Mesendoderm (in vitro differentiated cells): ENCODE results near the gene PARP8.

Experiments used
- DNase-seq: peaks from one replicate; pipeline ENCODE4 v3.0.0; 2013
- H2AK5ac ChIP-seq: 2 replicates; pipeline ENCODE4 v1.6.1; 2013; ENCODE audit warnings: low read length, inconsistent platforms
- H2BK120ac ChIP-seq: 2 replicates; pipeline ENCODE4 v1.6.1; 2013; ENCODE audit warnings: low read depth, mild to moderate bottlenecking, low read length, moderate library complexity, mixed read lengths
- H2BK15ac ChIP-seq: replicated peaks from 2 replicates; pipeline ENCODE4 v1.6.1; 2013; ENCODE audit warnings: low read depth, mild to moderate bottlenecking, moderate library complexity
- H2BK5ac ChIP-seq: 2 replicates; pipeline ENCODE4 v1.6.1; 2013; ENCODE audit warnings: low read length, inconsistent platforms
- H3K18ac ChIP-seq: 2 replicates; pipeline ENCODE4 v1.6.1; 2013; ENCODE audit warnings: mild to moderate bottlenecking, low read length, mixed read lengths
- H3K23ac ChIP-seq: one replicate; pipeline ENCODE4 v1.6.1; 2013; ENCODE audit warnings: low read length
- H3K27ac ChIP-seq: 2 replicates; pipeline ENCODE4 v1.5.1; 2013; ENCODE audit warnings: low read depth, mild to moderate bottlenecking, inconsistent platforms, low read length, moderate library complexity
- H3K27me3 ChIP-seq: 2 replicates; pipeline ENCODE4 v1.6.1; 2013; ENCODE audit warnings: low read length, control low read depth, mild to moderate bottlenecking, inconsistent platforms; ENCODE audit not compliant: insufficient read depth, poor library complexity
- H3K36me3 ChIP-seq: 2 replicates; pipeline ENCODE4 v1.6.1; 2013; ENCODE audit warnings: low read length, inconsistent platforms; ENCODE audit not compliant: control insufficient read depth, insufficient read depth
- H3K4ac ChIP-seq: one replicate; pipeline ENCODE4 v1.6.1; 2013; ENCODE audit warnings: low read depth, mild to moderate bottlenecking, low read length, moderate library complexity
- H3K4me1 ChIP-seq: 2 replicates; pipeline ENCODE4 v1.6.1; 2013; ENCODE audit warnings: low read depth, low read length, inconsistent platforms; ENCODE audit not compliant: control insufficient read depth
- H3K4me2 ChIP-seq: 2 replicates; pipeline ENCODE4 v1.6.1; 2013; ENCODE audit warnings: low read length
- H3K4me3 ChIP-seq: 2 replicates; pipeline ENCODE4 v1.5.1; 2013; ENCODE audit warnings: mild to moderate bottlenecking, low read length
- H3K56ac ChIP-seq: one replicate; pipeline ENCODE4 v1.6.1; 2013; ENCODE audit warnings: low read length
- H3K79me1 ChIP-seq: 2 replicates; pipeline ENCODE4 v1.6.1; 2013; ENCODE audit warnings: low read length, inconsistent platforms
- H3K79me2 ChIP-seq: 2 replicates; pipeline ENCODE4 v1.6.1; 2013; ENCODE audit warnings: mild to moderate bottlenecking, low read length; ENCODE audit not compliant: control insufficient read depth, insufficient read depth
- H3K9ac ChIP-seq: 2 replicates; pipeline ENCODE4 v1.6.1; 2013; ENCODE audit warnings: low read length, inconsistent platforms
- H4K5ac ChIP-seq: one replicate; pipeline ENCODE4 v1.6.1; 2013; ENCODE audit warnings: low read length
- H4K8ac ChIP-seq: one replicate; pipeline ENCODE4 v1.6.1; 2013; ENCODE audit warnings: low read depth, mild to moderate bottlenecking, control low read depth, low read length, moderate library complexity
- WGBS: extraction: QIAGEN DNeasy Blood & Tissue Kit; methylation state at CpG from one replicate; pipeline ENCODE4 v1.1.7; 2013; ENCODE audit warnings: low lambda C conversion rate, missing lambda C conversion rate; ENCODE audit not compliant: insufficient coverage; ENCODE audit errors: extremely low coverage; 5-methylcytosine and 5-hydroxymethylcytosine counted together

PARP8 gene

GRCh38 chr5:50730336-50730735 is 63.9 kb downstream of the PARP8 start:
- no peak overlapping the region for H2BK120ac ChIP-seq
- H4K8ac ChIP-seq: no peak overlapping the region
- no peak overlapping the region for H3K4me3 ChIP-seq
- peaks cover 14% of the 10 kb centered on the region for H3K79me2 ChIP-seq
- H3K27ac ChIP-seq: no peak overlapping the region
- no peak overlapping the region for H3K18ac ChIP-seq
- H3K4ac ChIP-seq: no peak overlapping the region
- H2BK15ac ChIP-seq: no peak overlapping the region
- H2AK5ac ChIP-seq: no peak overlapping the region
- H2BK5ac ChIP-seq: no peak overlapping the region
- H3K9ac ChIP-seq: no peak overlapping the region
- H3K79me1 ChIP-seq: peaks cover 6% of the 10 kb centered on the region
- peak; percentile 62 for DNase-seq
- H3K23ac ChIP-seq: no peak overlapping the region
- no peaks in the 10 kb centered on the region for H3K4me1 ChIP-seq
- no peak overlapping the region for H4K5ac ChIP-seq
- no CpG with 5 or more reads among the region's 5 CpGs for WGBS
- H3K56ac ChIP-seq: no peak overlapping the region
- H3K27me3 ChIP-seq: no peaks in the 10 kb centered on the region
- H3K36me3 ChIP-seq: no peaks in the 10 kb centered on the region
- no peak overlapping the region for H3K4me2 ChIP-seq

GRCh38 chr5:50730841-50731240 is 64.4 kb downstream of the PARP8 start:
- Histone ChIP-seq H3K23ac (no peak overlapping the region), H2AK5ac (no peak overlapping the region), H3K79me1 (peaks cover 6% of the 10 kb centered on the region), H3K56ac (no peak overlapping the region), H2BK15ac (no peak overlapping the region), H4K5ac (no peak overlapping the region), H3K4me2 (no peak overlapping the region), H3K9ac (no peak overlapping the region), H3K36me3 (no peaks in the 10 kb centered on the region), H3K27ac (no peak overlapping the region), H4K8ac (no peak overlapping the region), H3K18ac (no peak overlapping the region), H2BK120ac (no peak overlapping the region), H2BK5ac (no peak overlapping the region), H3K79me2 (peaks cover 14% of the 10 kb centered on the region), H3K27me3 (no peaks in the 10 kb centered on the region), H3K4me1 (no peaks in the 10 kb centered on the region), H3K4me3 (no peak overlapping the region), H3K4ac (no peak overlapping the region)
- DNase-seq: peak; percentile 24
- WGBS: no CpG with 5 or more reads among the region's 4 CpGs

GRCh38 chr5:50733741-50734140 is 67.3 kb downstream of the PARP8 start:
- H3K4me2 ChIP-seq: no peak overlapping the region
- no peaks in the 10 kb centered on the region for H3K27me3 ChIP-seq
- H3K36me3 ChIP-seq: no peaks in the 10 kb centered on the region
- H3K4me1 ChIP-seq: no peaks in the 10 kb centered on the region
- no CpG with 5 or more reads among the region's 3 CpGs for WGBS
- H3K23ac ChIP-seq: no peak overlapping the region
- no peak overlapping the region for H3K9ac ChIP-seq
- no peak overlapping the region for H4K5ac ChIP-seq
- H3K27ac ChIP-seq: no peak overlapping the region
- no peak overlapping the region for H3K56ac ChIP-seq
- H3K79me2 ChIP-seq: peaks cover 5% of the 10 kb centered on the region
- H2BK120ac ChIP-seq: no peak overlapping the region
- no peaks in the 10 kb centered on the region for H3K79me1 ChIP-seq
- DNase-seq: no peak
- H4K8ac ChIP-seq: no peak overlapping the region
- no peak overlapping the region for H3K18ac ChIP-seq
- no peak overlapping the region for H2BK5ac ChIP-seq
- no peak overlapping the region for H2BK15ac ChIP-seq
- no peak overlapping the region for H2AK5ac ChIP-seq
- no peak overlapping the region for H3K4me3 ChIP-seq
- no peak overlapping the region for H3K4ac ChIP-seq

GRCh38 chr5:50738864-50739263 is 72.4 kb downstream of the PARP8 start:
- H4K5ac ChIP-seq: no peak overlapping the region
- H3K79me1 ChIP-seq: peaks cover 5% of the 10 kb centered on the region
- H3K4me1 ChIP-seq: peaks cover 7% of the 10 kb centered on the region
- no peak overlapping the region for H3K4me3 ChIP-seq
- no peak overlapping the region for H3K18ac ChIP-seq
- no peak overlapping the region for H2BK120ac ChIP-seq
- H3K23ac ChIP-seq: no peak overlapping the region
- H2AK5ac ChIP-seq: no peak overlapping the region
- peaks cover 16% of the 10 kb centered on the region for H3K79me2 ChIP-seq
- no peak overlapping the region for H4K8ac ChIP-seq
- H3K56ac ChIP-seq: peak overlapping the region; percentile 31
- WGBS: no CpG with 5 or more reads among the region's 1 CpG
- peak; percentile 92 for DNase-seq
- no peak overlapping the region for H3K4ac ChIP-seq
- no peak overlapping the region for H3K4me2 ChIP-seq
- H3K27me3 ChIP-seq: no peaks in the 10 kb centered on the region
- H2BK5ac ChIP-seq: no peak overlapping the region
- no peak overlapping the region for H3K27ac ChIP-seq
- H2BK15ac ChIP-seq: no peak overlapping the region
- H3K9ac ChIP-seq: no peak overlapping the region
- H3K36me3 ChIP-seq: no peaks in the 10 kb centered on the region

- Histone ChIP-seq H3K4me2 (no peak overlapping the region), H4K8ac (no peak overlapping the region), H2BK120ac (no peak overlapping the region), H3K4me1 (peaks cover 7% of the 10 kb centered on the region), H3K27ac (no peak overlapping the region), H3K36me3 (no peaks in the 10 kb centered on the region), H4K5ac (no peak overlapping the region), H3K27me3 (no peaks in the 10 kb centered on the region), H3K9ac (no peak overlapping the region), H3K4ac (no peak overlapping the region), H3K18ac (no peak overlapping the region), H3K56ac (no peak overlapping the region), H3K79me2 (peaks cover 19% of the 10 kb centered on the region), H2BK15ac (no peak overlapping the region), H3K79me1 (peaks cover 7% of the 10 kb centered on the region), H2BK5ac (no peak overlapping the region), H3K23ac (no peak overlapping the region), H3K4me3 (no peak overlapping the region), H2AK5ac (no peak overlapping the region)
- no peak for DNase-seq
- 100% methylated on average over 1 of the region's 4 CpGs for WGBS
Observed at GRCh38 chr5:50740832-50741231, 74.4 kb downstream of the PARP8 start.

GRCh38 chr5:50744776-50745175 is 78.3 kb downstream of the PARP8 start:
- Histone ChIP-seq H3K9ac (no peak overlapping the region), H2AK5ac (no peak overlapping the region), H4K8ac (no peak overlapping the region), H3K4me3 (no peak overlapping the region), H3K18ac (no peak overlapping the region), H3K4ac (no peak overlapping the region), H4K5ac (no peak overlapping the region), H3K79me2 (peaks cover 19% of the 10 kb centered on the region), H3K27ac (no peak overlapping the region), H3K23ac (no peak overlapping the region), H2BK15ac (no peak overlapping the region), H3K4me1 (peaks cover 5% of the 10 kb centered on the region), H2BK5ac (no peak overlapping the region), H2BK120ac (no peak overlapping the region), H3K27me3 (no peaks in the 10 kb centered on the region), H3K56ac (no peak overlapping the region), H3K79me1 (peaks cover 7% of the 10 kb centered on the region), H3K36me3 (no peaks in the 10 kb centered on the region), H3K4me2 (no peak overlapping the region)
- DNase-seq: no peak
- WGBS: no CpG with 5 or more reads among the region's 2 CpGs
